ENCODE results near the gene CACNB1. TPM values are rescaled to one million over a fixed set of nuclear protein-coding genes. Genes with fewer than 3 reads are reported as not detected.

CACNB1 gene
- polyA plus RNA-seq, 1 of the 3 experiments (the other 2 are of a cell fraction), result 7.4 TPM

DNA sequence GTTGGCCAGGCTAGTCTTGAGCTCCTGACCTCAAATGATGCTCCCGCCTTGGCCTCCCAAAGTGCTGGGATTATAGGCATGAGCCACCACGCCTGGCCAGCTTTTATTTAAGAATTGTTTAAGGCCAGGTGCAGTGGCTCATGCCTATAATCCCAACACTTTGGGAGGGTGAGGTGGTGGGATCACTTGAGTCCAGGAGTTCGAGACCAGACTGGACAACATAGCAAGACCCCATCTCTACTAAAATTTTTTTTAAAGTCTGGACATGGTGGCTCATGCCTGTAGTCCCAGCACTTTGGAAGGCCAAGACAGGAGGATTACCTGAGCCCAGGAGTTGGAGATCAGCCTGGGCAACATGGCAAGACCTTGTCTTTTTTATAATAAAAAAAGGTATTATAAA, 51.2 kb downstream of the CACNB1 start (continued):
- TF ChIP-seq, protein P1, sequence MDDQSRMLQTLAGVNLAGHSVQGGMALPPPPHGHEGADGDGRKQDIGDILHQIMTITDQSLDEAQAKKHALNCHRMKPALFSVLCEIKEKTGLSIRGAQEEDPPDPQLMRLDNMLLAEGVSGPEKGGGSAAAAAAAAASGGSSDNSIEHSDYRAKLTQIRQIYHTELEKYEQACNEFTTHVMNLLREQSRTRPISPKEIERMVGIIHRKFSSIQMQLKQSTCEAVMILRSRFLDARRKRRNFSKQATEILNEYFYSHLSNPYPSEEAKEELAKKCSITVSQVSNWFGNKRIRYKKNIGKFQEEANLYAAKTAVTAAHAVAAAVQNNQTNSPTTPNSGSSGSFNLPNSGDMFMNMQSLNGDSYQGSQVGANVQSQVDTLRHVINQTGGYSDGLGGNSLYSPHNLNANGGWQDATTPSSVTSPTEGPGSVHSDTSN (IDR thresholded peaks at IDR 0.05), result no peak

DNA sequence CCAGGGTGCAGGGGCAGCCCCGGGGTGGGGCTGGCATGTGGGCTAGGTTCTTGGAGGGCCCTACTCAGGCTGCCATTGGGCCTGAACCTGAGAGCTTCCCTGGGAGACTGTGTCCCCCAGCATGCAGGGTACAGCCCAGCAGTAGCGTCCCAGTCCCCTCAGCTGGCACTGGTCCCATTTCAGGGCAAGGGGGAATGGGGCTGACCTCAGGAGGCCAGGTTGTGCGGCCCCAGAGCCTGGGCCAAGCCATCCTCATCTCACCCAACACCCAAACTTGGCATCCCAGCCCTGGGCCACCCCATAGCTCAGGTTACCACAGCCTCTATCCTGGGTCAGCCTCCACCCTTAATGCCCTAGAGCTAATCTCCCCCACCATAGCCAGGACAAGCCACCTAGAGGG, 52.3 kb downstream of the CACNB1 start:
- no peaks in the 10 kb centered on the region for H3F3A ChIP-seq (replicated peaks; ENCODE audit: insufficient read depth)
- no peaks in the 10 kb centered on the region for H3K36me3 ChIP-seq (replicated peaks in 1 of 2; ENCODE audit: control insufficient read depth in 1 of 2, insufficient read depth in 2 of 2, low read length in 1 of 2)
- ChIA-PET POLR2A (no interaction called here), CTCF (interaction anchor here (0.9 to 4.3 kb wide), 4 partner anchors 8 to 162 kb away, joined by 3 to 29 read pairs (median 14); partner anchors contain the start of gene RPL19)
- no peak overlapping the region for H2AFZ ChIP-seq (ENCODE audit: low read depth)
- H3K27ac ChIP-seq (ENCODE audit: low read depth in 2 of 2, low read length in 1 of 2), result no peak overlapping the region
- H3K79me2 ChIP-seq (ENCODE audit: insufficient read depth), result no peaks in the 10 kb centered on the region
- H4K20me1 ChIP-seq (ENCODE audit: insufficient read depth), result no peaks in the 10 kb centered on the region
- H3K9me3 ChIP-seq, result no peaks in the 10 kb centered on the region
- no peak overlapping the region for H3K9ac ChIP-seq
- peaks cover 0 to 19% of the 10 kb centered on the region in 2 experiments; a peak in 1 of 4 replicates for H3K4me1 ChIP-seq (ENCODE audit: control insufficient read depth in 1 of 2, insufficient read depth in 2 of 2, low read depth in 1 of 2, low read length in 1 of 2)
- H3K4me2 ChIP-seq, result no peak overlapping the region
- H3K9me2 ChIP-seq, result no peaks in the 10 kb centered on the region
- no peak overlapping the region for H3K4me3 ChIP-seq (ENCODE audit: low read depth in 2 of 2, low read length in 1 of 2)
- no CpG with 5 or more reads among the region's 3 CpGs for WGBS (ENCODE audit: low lambda C conversion rate)
- TF ChIP-seq, protein P2, sequence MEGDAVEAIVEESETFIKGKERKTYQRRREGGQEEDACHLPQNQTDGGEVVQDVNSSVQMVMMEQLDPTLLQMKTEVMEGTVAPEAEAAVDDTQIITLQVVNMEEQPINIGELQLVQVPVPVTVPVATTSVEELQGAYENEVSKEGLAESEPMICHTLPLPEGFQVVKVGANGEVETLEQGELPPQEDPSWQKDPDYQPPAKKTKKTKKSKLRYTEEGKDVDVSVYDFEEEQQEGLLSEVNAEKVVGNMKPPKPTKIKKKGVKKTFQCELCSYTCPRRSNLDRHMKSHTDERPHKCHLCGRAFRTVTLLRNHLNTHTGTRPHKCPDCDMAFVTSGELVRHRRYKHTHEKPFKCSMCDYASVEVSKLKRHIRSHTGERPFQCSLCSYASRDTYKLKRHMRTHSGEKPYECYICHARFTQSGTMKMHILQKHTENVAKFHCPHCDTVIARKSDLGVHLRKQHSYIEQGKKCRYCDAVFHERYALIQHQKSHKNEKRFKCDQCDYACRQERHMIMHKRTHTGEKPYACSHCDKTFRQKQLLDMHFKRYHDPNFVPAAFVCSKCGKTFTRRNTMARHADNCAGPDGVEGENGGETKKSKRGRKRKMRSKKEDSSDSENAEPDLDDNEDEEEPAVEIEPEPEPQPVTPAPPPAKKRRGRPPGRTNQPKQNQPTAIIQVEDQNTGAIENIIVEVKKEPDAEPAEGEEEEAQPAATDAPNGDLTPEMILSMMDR (IDR thresholded peaks at IDR 0.05), result no peak
- TF ChIP-seq FOXJ3 (CRISPR knock-in tag; IDR thresholded peaks at IDR 0.05), result no peak
- TF ChIP-seq, protein P3, sequence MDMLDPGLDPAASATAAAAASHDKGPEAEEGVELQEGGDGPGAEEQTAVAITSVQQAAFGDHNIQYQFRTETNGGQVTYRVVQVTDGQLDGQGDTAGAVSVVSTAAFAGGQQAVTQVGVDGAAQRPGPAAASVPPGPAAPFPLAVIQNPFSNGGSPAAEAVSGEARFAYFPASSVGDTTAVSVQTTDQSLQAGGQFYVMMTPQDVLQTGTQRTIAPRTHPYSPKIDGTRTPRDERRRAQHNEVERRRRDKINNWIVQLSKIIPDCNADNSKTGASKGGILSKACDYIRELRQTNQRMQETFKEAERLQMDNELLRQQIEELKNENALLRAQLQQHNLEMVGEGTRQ (IDR thresholded peaks at IDR 0.05; ENCODE audit: borderline replicate concordance, low read depth, low read length), result no peak
- TF ChIP-seq NRF1 (IDR thresholded peaks at IDR 0.05; ENCODE audit: low read depth, low read length), result no peak
- no peak for TF ChIP-seq TCF12 (IDR thresholded peaks at IDR 0.05)
- TF ChIP-seq, protein P4, sequence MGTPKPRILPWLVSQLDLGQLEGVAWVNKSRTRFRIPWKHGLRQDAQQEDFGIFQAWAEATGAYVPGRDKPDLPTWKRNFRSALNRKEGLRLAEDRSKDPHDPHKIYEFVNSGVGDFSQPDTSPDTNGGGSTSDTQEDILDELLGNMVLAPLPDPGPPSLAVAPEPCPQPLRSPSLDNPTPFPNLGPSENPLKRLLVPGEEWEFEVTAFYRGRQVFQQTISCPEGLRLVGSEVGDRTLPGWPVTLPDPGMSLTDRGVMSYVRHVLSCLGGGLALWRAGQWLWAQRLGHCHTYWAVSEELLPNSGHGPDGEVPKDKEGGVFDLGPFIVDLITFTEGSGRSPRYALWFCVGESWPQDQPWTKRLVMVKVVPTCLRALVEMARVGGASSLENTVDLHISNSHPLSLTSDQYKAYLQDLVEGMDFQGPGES (IDR thresholded peaks at IDR 0.05; ENCODE audit: low read depth, low read length), result no peak
- TF ChIP-seq EZH2phosphoT487 (IDR thresholded peaks at IDR 0.05; ENCODE audit: borderline replicate concordance, low read depth), result no peak
- no peak for TF ChIP-seq FOSL2 (IDR thresholded peaks at IDR 0.05; ENCODE audit: borderline replicate concordance, low read depth)
- peaks cover 2% of the 10 kb centered on the region; the same call in 1 of the 2 replicates for H3K27me3 ChIP-seq (ENCODE audit: insufficient read depth)
- DNase-seq, result no peak
